ENCODE measurements around the gene AMPD2. TPM values are rescaled to one million over a fixed set of nuclear protein-coding genes. Genes with fewer than 3 reads are reported as not detected.

Gene AMPD2
- total and polyA plus RNA-seq, 2 donors (not counting 3 experiments of a cell fraction or from before 2014, with no cell fraction given), result 69.4 TPM

DNA sequence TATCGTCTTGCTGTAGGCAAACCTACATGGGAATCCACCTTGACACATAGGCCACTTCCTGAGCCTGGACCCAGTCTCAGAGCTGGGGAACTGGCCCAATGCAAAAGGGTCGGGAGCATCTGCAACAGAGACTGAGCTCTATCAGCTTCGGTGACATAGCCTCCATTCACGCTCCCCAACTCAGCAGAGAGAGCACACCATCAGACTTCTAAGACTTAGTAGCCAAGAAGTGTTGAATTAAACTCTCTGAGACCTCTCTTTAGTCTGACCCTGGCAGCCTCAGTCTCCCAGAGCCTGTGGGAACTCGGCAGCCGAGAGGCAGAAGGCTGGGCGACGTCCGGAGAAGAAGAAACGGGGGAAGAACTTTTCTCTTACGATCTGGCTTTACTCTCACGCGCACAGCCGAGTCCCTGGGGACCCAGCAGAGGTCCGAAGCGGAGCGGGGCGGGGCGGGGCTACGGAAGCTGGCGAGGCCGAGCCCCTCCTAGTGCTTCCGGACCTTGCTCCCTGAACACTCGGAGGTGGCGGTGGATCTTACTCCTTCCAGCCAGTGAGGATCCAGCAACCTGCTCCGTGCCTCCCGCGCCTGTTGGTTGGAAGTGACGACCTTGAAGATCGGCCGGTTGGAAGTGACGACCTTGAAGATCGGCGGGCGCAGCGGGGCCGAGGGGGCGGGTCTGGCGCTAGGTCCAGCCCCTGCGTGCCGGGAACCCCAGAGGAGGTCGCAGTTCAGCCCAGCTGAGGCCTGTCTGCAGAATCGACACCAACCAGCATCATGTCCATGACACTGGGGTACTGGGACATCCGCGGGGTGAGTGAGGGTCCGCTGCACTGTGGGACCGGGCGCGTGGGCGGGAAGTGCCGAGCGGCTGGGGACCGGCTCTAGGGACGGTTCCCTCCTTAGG is 36.2 kb downstream of the AMPD2 start, which contains the start of gene GSTM4:
Gene GSTM4, plus strand, starts transcription at position 485 of the 905 bp plus-strand sequence. Its CDS starts 291 bp downstream, at position 776.
- H3K4me3 ChIP-seq (replicated peaks in 1 of 3; ENCODE audit: insufficient read depth in 1 of 3, low read depth in 1 of 3, low read length in 3 of 3), result peak within 1 kb of the TSS; percentile 57 to 68 (median 59)
- no peaks in the 10 kb centered on the region for H3K36me3 ChIP-seq (ENCODE audit: control insufficient read depth in 2 of 2, extremely low read depth in 1 of 2, insufficient read depth in 2 of 2, low read length in 2 of 2)
- peak within 1 kb of the TSS; percentile 99 for H2AFZ ChIP-seq (ENCODE audit: low read depth, low read length)
- H4K20me1 ChIP-seq (replicated peaks; ENCODE audit: control insufficient read depth, extremely low read depth, insufficient read depth, low read length), result no peaks in the 10 kb centered on the region
- peak; percentile 69 for DNase-seq (ENCODE audit: low read depth, low spot score)
- peak within 1 kb of the TSS; percentile 70 for H3K4me2 ChIP-seq (ENCODE audit: insufficient read depth, low read length)
- peak; percentile 79 for FAIRE-seq
- H3K9ac ChIP-seq (replicated peaks; ENCODE audit: extremely low read depth, insufficient read depth, low read length), result peak within 1 kb of the TSS; percentile 27
- ChIA-PET CTCF (interaction anchor here (1.0 to 4.3 kb wide), 4 partner anchors 16 to 329 kb away, joined by 3 to 33 read pairs (median 6); partner anchors contain the start of genes AHCYL1 and GSTM1), POLR2A (no interaction called here)
- no peak for TF ChIP-seq EZH2 (IDR thresholded peaks at IDR 0.05; ENCODE audit: borderline replicate concordance, low read depth, low read length, severe bottlenecking)
- no peak for TF ChIP-seq MYC (IDR thresholded peaks at IDR 0.05; ENCODE audit: low read depth, low read length)
- no peak for TF ChIP-seq POLR2AphosphoS5 (IDR thresholded peaks at IDR 0.05; ENCODE audit: insufficient read depth, low read depth, low read length)
- TF ChIP-seq, protein P1, sequence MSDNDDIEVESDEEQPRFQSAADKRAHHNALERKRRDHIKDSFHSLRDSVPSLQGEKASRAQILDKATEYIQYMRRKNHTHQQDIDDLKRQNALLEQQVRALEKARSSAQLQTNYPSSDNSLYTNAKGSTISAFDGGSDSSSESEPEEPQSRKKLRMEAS (IDR thresholded peaks at IDR 0.05; ENCODE audit: insufficient read depth, insufficient read length), result no peak
- no peak for TF ChIP-seq GATA2 (IDR thresholded peaks at IDR 0.05; ENCODE audit: insufficient read depth, insufficient read length, low read depth, low read length)
- TF ChIP-seq JUN (IDR thresholded peaks at IDR 0.05; ENCODE audit: borderline replicate concordance, insufficient read depth, insufficient read length, low read depth), result no peak
- no peak for TF ChIP-seq FOS (IDR thresholded peaks at IDR 0.05; ENCODE audit: borderline replicate concordance, insufficient read depth, low read length)
- TF ChIP-seq POLR2A (IDR thresholded peaks at IDR 0.05; ENCODE audit: low read depth, low read length), result no peak
- TF ChIP-seq, protein P2, sequence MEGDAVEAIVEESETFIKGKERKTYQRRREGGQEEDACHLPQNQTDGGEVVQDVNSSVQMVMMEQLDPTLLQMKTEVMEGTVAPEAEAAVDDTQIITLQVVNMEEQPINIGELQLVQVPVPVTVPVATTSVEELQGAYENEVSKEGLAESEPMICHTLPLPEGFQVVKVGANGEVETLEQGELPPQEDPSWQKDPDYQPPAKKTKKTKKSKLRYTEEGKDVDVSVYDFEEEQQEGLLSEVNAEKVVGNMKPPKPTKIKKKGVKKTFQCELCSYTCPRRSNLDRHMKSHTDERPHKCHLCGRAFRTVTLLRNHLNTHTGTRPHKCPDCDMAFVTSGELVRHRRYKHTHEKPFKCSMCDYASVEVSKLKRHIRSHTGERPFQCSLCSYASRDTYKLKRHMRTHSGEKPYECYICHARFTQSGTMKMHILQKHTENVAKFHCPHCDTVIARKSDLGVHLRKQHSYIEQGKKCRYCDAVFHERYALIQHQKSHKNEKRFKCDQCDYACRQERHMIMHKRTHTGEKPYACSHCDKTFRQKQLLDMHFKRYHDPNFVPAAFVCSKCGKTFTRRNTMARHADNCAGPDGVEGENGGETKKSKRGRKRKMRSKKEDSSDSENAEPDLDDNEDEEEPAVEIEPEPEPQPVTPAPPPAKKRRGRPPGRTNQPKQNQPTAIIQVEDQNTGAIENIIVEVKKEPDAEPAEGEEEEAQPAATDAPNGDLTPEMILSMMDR (IDR thresholded peaks at IDR 0.05; ENCODE audit: extremely low read depth in 1 of 2, insufficient read depth in 1 of 2, low read depth in 1 of 2, low read length in 2 of 2), result no peak
- no TSS peak for BruUV-seq (replicated peaks)
- H3K27me3 ChIP-seq (ENCODE audit: control insufficient read depth in 2 of 2, insufficient read depth in 2 of 2, low read length in 2 of 2), result peaks cover 13 to 16% of the 10 kb centered on the region in 2 experiments
- dilution Hi-C loops (cut with MboI; ENCODE audit: extremely low pct_ligation_motif_present, low sequenced_read_pairs), result no loop called here
- no peaks in the 10 kb centered on the region for H3K79me2 ChIP-seq (ENCODE audit: control insufficient read depth, insufficient read depth, low read length)
- H3K27ac ChIP-seq (ENCODE audit: insufficient read depth, low read depth, low read length), result no peak within 1 kb of the TSS
- peaks cover 9% of the 10 kb centered on the region for H3K4me1 ChIP-seq (ENCODE audit: control insufficient read depth, extremely low read depth, insufficient read depth, low read length)
- no peaks in the 10 kb centered on the region for H3K9me1 ChIP-seq (replicated peaks; ENCODE audit: control insufficient read depth, extremely low read depth, insufficient read depth, low read length)
- no peaks in the 10 kb centered on the region for H3K9me3 ChIP-seq (replicated peaks; ENCODE audit: control insufficient read depth, insufficient read depth, low read length)
- intact Hi-C loops (cut with micrococcal nuclease), result no loop called here
